Breast epithelium (tissue), 4 donors: ENCODE measurements around the gene KITLG. TPM values are rescaled to one million over a fixed set of nuclear protein-coding genes. Genes with fewer than 3 reads are reported as not detected.

ENCODE experiments used
- DNase-seq, 2 donors: peaks; one replicate each; pipeline ENCODE4 v3.0.0-alpha.2; 2019; ENCODE audit warnings: low spot score in 2 of 2
- H3K27ac ChIP-seq, 2 donors: fragments of 200-600 bp; sonication (generic) in 1 of 2; one replicate each; pipeline ENCODE4 v1.5.1; 2016 to 2019; ENCODE audit warnings: mild to moderate bottlenecking in 1 of 2
- H3K27me3 ChIP-seq, 2 donors: fragments of 200-600 bp; sonication (generic) in 1 of 2; one replicate each; pipeline versions ENCODE4 v1.5.1 to v1.6.0; 2017 to 2019; ENCODE audit warnings: control low read depth in 1 of 2, mild to moderate bottlenecking in 1 of 2
- H3K36me3 ChIP-seq: fragments of 200-600 bp; one replicate; pipeline ENCODE4 v1.5.1; 2019
- H3K4me1 ChIP-seq, 2 donors: fragments of 200-600 bp; sonication (generic); one replicate each; pipeline ENCODE4 v1.5.1; 2016 to 2019; ENCODE audit warnings: control low read depth in 1 of 2
- H3K4me3 ChIP-seq, 3 donors: fragments of 200-600 bp; sonication (generic); 1 replicate in 2 of 3; 2 replicates in 1 of 3; pipeline ENCODE4 v1.5.1; 2016 to 2019; ENCODE audit warnings: mild to moderate bottlenecking in 3 of 3, moderate library complexity in 2 of 3
- H3K9me3 ChIP-seq, 2 donors: fragments of 200-600 bp; sonication (generic) in 1 of 2; one replicate each; pipeline ENCODE4 v1.5.1; 2016 to 2019; ENCODE audit warnings: control low read depth in 1 of 2
- CTCF ChIP-seq, 3 donors: fragments of 450-650 bp; IDR thresholded peaks; one replicate each; pipeline ENCODE4 v1.5.1; 2016 to 2017; ENCODE audit warnings: antibody characterized with exemption in 3 of 3, mild to moderate bottlenecking in 3 of 3, moderate library complexity in 3 of 3
- POLR2A ChIP-seq: fragments of 450-650 bp; IDR thresholded peaks from one replicate; pipeline ENCODE4 v1.6.1; 2016; ENCODE audit warnings: antibody characterized with exemption, mild to moderate bottlenecking, moderate library complexity
- POLR2AphosphoS5 ChIP-seq, 3 donors: sonication (generic); formaldehyde crosslinking; IDR thresholded peaks; one replicate each; pipeline ENCODE4 v1.6.1; 2017; ENCODE audit warnings: antibody characterized with exemption in 3 of 3
- intact Hi-C: fragments of 100-400 bp; cut with DNase I; formaldehyde crosslinking; loops from one replicate; pipeline ENCODE4 v1.15.1; 2023; ENCODE audit warnings: low total_unique reads
- total RNA-seq, 3 donors: library from RNA; depleted of rRNA; stranded (reverse); fragments of >200 nt; gene quantifications; one replicate each; pipeline ENCODE4 v1.1.0, GENCODE V29; 2016

The KITLG gene
- total RNA-seq, 3 donors from 2014 or later = 18.4 to 31.8 (median 26.5) TPM

- no peak overlapping the region for H3K27ac ChIP-seq
- DNase-seq = no peak
- H3K27me3 ChIP-seq = no peaks in the 10 kb centered on the region
- TF ChIP-seq POLR2AphosphoS5 (IDR thresholded peaks at IDR 0.05) (no peak), CTCF (IDR thresholded peaks at IDR 0.05) (no peak), POLR2A (no peak)
- no peaks in the 10 kb centered on the region for H3K36me3 ChIP-seq
- H3K4me3 ChIP-seq = no peak overlapping the region
- no peaks in the 10 kb centered on the region for H3K9me3 ChIP-seq
- intact Hi-C loops = no loop called here
- no peaks in the 10 kb centered on the region for H3K4me1 ChIP-seq
Observed at GRCh38 chr12:88496429-88496828, 83.8 kb downstream of the KITLG start.

- Histone ChIP-seq H3K9me3 (no peaks in the 10 kb centered on the region), H3K4me3 (no peak overlapping the region), H3K27me3 (no peaks in the 10 kb centered on the region), H3K27ac (no peak overlapping the region), H3K36me3 (no peaks in the 10 kb centered on the region), H3K4me1 (no peaks in the 10 kb centered on the region)
- intact Hi-C loops = no loop called here
- no peak for DNase-seq
- no peak for TF ChIP-seq POLR2A
- TF ChIP-seq POLR2AphosphoS5 (IDR thresholded peaks at IDR 0.05) = no peak
Observed at GRCh38 chr12:88495031-88495430, 85.2 kb downstream of the KITLG start.

GRCh38 chr12:88494520-88494919, 85.8 kb downstream of the KITLG start:
- no peak for DNase-seq
- Histone ChIP-seq H3K27me3 (no peaks in the 10 kb centered on the region), H3K4me3 (no peak overlapping the region), H3K36me3 (no peaks in the 10 kb centered on the region), H3K4me1 (no peaks in the 10 kb centered on the region), H3K27ac (no peak overlapping the region), H3K9me3 (no peaks in the 10 kb centered on the region)
- no peak for TF ChIP-seq POLR2AphosphoS5 (IDR thresholded peaks at IDR 0.05)
- TF ChIP-seq POLR2A = no peak
- TF ChIP-seq CTCF (IDR thresholded peaks at IDR 0.05) = no peak
- intact Hi-C loops = no loop called here

GRCh38 chr12:88493636-88494035, 86.6 kb downstream of the KITLG start:
- Histone ChIP-seq H3K27me3 (no peaks in the 10 kb centered on the region), H3K36me3 (no peaks in the 10 kb centered on the region), H3K9me3 (no peaks in the 10 kb centered on the region), H3K27ac (no peak overlapping the region), H3K4me3 (no peak overlapping the region), H3K4me1 (no peaks in the 10 kb centered on the region)
- intact Hi-C loops = no loop called here
- no peak for DNase-seq
- no peak for TF ChIP-seq CTCF (IDR thresholded peaks at IDR 0.05)
- no peak for TF ChIP-seq POLR2AphosphoS5 (IDR thresholded peaks at IDR 0.05)
- TF ChIP-seq POLR2A = no peak

GRCh38 chr12:88490425-88490824, 89.8 kb downstream of the KITLG start:
- Histone ChIP-seq H3K27me3 (no peaks in the 10 kb centered on the region), H3K27ac (no peak overlapping the region), H3K4me3 (no peak overlapping the region), H3K36me3 (no peaks in the 10 kb centered on the region), H3K9me3 (no peaks in the 10 kb centered on the region), H3K4me1 (no peaks in the 10 kb centered on the region)
- no peak for DNase-seq
- no peak for TF ChIP-seq POLR2AphosphoS5 (IDR thresholded peaks at IDR 0.05)
- no peak for TF ChIP-seq CTCF (IDR thresholded peaks at IDR 0.05)
- TF ChIP-seq POLR2A = no peak
- intact Hi-C loops = no loop called here

- no peak for DNase-seq
- intact Hi-C loops = no loop called here
- no peak for TF ChIP-seq POLR2AphosphoS5 (IDR thresholded peaks at IDR 0.05)
- no peak for TF ChIP-seq POLR2A
- no peak for TF ChIP-seq CTCF (IDR thresholded peaks at IDR 0.05)
- Histone ChIP-seq H3K36me3 (no peaks in the 10 kb centered on the region), H3K4me1 (peaks cover 0 to 3% of the 10 kb centered on the region in 2 donors), H3K27me3 (no peaks in the 10 kb centered on the region), H3K27ac (no peak overlapping the region), H3K4me3 (no peak overlapping the region), H3K9me3 (no peaks in the 10 kb centered on the region)
Observed at GRCh38 chr12:88472775-88473174, 107.5 kb downstream of the KITLG start.
